ENCODE results near the gene ART3.

Gene ART3

DNA sequence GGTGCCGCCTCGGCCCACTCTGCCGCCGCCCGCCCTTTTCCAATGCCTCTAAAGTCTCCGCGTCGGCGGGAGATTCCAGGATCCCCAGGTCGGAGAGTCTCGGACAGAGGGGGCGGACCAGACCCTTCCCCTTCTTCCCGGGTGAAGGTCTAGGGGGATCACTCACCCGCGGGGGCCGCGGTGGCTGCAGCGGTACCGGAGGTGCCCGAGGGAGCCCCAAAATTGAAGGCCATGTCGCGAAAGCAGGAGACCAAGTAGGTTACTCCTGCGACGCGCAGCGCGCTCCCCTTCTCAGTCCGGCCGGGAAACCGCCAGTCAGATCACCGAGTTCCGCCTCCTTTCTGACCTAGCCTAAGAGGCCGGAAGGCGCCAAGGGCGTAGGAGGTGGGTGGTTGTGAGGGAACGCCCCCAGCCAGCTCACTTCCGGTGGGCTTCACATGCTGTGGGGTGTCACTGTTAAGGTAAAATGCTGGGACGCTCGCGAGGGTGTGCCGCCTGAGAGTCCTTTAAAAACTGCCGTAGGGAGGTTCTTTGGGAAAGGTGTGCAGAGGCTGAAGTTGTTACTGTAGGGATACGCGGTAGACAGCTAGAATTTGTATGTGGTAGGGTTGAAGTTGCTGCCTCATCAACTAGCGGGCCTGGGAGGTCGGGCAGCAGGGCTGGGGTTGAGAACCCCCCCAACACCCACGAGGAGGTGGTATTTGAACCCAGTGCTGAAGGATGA is 73.8 kb downstream of the ART3 start, which contains the start of gene NUP54:
Gene NUP54 (minus strand): TSS at position 256 of the 724 bp plus-strand sequence. CDS start 23 bp downstream, at position 233.
- peak; percentile 93 for DNase-seq (ENCODE audit: low read depth)

DNA sequence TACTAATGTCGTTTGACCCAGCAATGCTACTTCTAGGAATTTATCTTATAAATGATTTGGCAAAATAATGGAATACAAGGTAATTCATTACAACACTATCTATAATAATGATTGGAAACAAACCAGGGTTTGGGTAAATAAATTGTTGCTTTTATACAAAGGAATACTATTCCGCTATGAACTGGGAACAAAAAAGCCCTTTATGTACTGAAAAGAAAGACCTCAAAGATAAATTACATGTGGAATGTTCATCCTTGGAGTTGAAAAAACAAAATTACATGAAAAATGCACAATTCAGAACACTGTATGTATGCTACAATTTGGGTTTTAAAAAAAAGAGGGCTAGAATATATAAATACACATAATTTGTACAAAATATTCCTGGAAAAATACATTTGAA is 78.8 kb downstream of the ART3 start:
- no peak for DNase-seq (ENCODE audit: low read depth)

DNA sequence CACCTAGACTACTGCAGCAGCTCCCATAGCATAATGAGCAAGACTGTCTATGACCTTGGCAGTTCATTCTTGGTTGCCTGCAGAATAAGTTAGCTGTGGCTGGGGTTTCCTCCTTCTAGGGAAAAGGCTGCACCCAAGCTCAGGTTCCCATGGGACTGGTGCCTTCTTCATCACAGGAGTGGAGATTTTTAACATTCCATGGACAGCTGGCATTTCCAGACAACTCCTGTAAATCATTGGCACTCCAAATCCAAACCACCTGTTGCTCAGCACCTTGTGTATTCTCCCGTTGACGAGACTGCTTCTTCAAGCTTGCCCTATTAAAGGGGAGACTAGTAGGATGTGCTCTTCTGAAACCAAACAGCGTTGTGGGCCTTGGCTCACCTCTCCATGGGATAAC is 81.5 kb downstream of the ART3 start:
- DNase-seq (ENCODE audit: low read depth): no peak

DNA sequence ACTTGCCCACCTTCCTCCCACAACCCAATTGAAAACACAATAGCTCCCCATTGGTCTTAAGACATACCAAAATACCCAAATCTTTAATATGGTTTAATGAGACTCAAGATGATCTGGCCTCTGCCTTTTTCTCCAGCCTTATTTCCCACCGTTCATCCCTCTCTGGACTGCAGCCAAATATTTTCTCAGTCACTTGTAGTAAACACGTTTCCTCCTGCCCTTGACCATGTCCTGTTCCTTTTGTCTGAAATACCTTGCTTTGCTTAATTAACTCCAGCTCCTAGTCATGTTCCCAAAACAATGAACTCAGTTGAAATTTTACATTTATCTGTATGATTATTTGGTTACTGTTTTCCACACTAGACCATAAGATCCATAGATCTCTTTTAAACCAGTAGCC is 82.1 kb downstream of the ART3 start:
- DNase-seq (ENCODE audit: low read depth): no peak

- no peak for DNase-seq (ENCODE audit: low read depth)
These were observed 85.8 kb downstream of the ART3 start for GRCh38 chr4:76160355-76160754.

All from stimulated activated CD4-positive, alpha-beta T cell treated with anti-CD3 and anti-CD28 coated beads, Interleukin-2, amount 100 ng/mL, for 4 hours (primary cell).